SK-N-SH (cell line): ENCODE data around the gene RAMP2. TPM values are rescaled to one million over a fixed set of nuclear protein-coding genes. Genes with fewer than 3 reads are reported as not detected.

Experiments
- CTCF ChIA-PET: fragments of 300-600, 350-600 bp; formaldehyde crosslinking; extraction: SDS; loops from one replicate; lab custom pipeline; 2021; lab: Yijun Ruan, JAX
- POLR2A ChIA-PET: fragments of 350-600 bp; sonication (Branson Sonifier 250); formaldehyde crosslinking; extraction: SDS; loops from one replicate; lab custom pipeline; 2020; ENCODE audit warnings: antibody characterized with exemption, inconsistent platforms; lab: Yijun Ruan, JAX
- DNase-seq: peaks from one replicate; pipeline ENCODE4 v3.0.0; 2012
- H2AFZ ChIP-seq: fragments of 200-600 bp; sonication (generic); 2 replicates; pipeline ENCODE4 v1.8.1; 2016; ENCODE audit warnings: antibody characterized with exemption, mild to moderate bottlenecking, low read depth
- H3F3A ChIP-seq: fragments of 200-600 bp; sonication (generic); replicated peaks from 2 replicates; pipeline ENCODE3; 2016; ENCODE audit warnings: antibody characterized with exemption, mild to moderate bottlenecking; ENCODE audit not compliant: insufficient read depth
- H3K27ac ChIP-seq, 2 experiments: fragments of 200-500 bp in 1 of 2; fragments of 200-600 bp in 1 of 2; sonication (Bioruptor generic) in 1 of 2; sonication (generic), shearing (Covaris generic) in 1 of 2; 2 replicates each; pipeline versions ENCODE4 v1.5.1 to v1.6.1; 2014 to 2016; ENCODE audit warnings: low read depth in 2 of 2, inconsistent platforms in 1 of 2, low read length in 1 of 2, mild to moderate bottlenecking in 1 of 2, mixed read lengths in 1 of 2
- H3K27me3 ChIP-seq: fragments of 200-600 bp; sonication (generic), shearing (Covaris generic); 2 replicates; pipeline ENCODE4 v1.6.1; 2016; ENCODE audit warnings: mixed run types; ENCODE audit not compliant: insufficient read depth
- H3K36me3 ChIP-seq, 2 experiments: fragments of 200-500 bp in 1 of 2; fragments of 200-600 bp in 1 of 2; sonication (Bioruptor generic) in 1 of 2; sonication (generic) in 1 of 2; replicated peaks in 1 of 2; 2 replicates each; pipeline versions ENCODE3 to v1.5.1; 2014 to 2016; ENCODE audit warnings: low read length in 1 of 2, mild to moderate bottlenecking in 1 of 2; ENCODE audit not compliant: insufficient read depth in 2 of 2, control insufficient read depth in 1 of 2
- H3K4me1 ChIP-seq, 2 experiments: fragments of 200-500 bp in 1 of 2; fragments of 200-600 bp in 1 of 2; sonication (Bioruptor generic) in 1 of 2; sonication (generic), shearing (Covaris generic) in 1 of 2; 2 replicates each; pipeline versions ENCODE4 v1.5.1 to v1.6.1; 2014 to 2016; ENCODE audit warnings: low read depth in 1 of 2, low read length in 1 of 2, mixed run types in 1 of 2; ENCODE audit not compliant: insufficient read depth in 2 of 2, control insufficient read depth in 1 of 2
- H3K4me2 ChIP-seq: fragments of 200-600 bp; sonication (generic), shearing (Covaris generic); 2 replicates; pipeline ENCODE4 v1.6.1; 2017; ENCODE audit warnings: mixed run types
- H3K4me3 ChIP-seq, 2 experiments: fragments of 200-500 bp in 1 of 2; fragments of 200-600 bp in 1 of 2; sonication (Bioruptor generic) in 1 of 2; sonication (generic), shearing (Covaris generic) in 1 of 2; 2 replicates each; pipeline versions ENCODE4 v1.5.1 to v1.8.1; 2014 to 2016; ENCODE audit warnings: low read depth in 2 of 2, inconsistent platforms in 1 of 2, low read length in 1 of 2, mild to moderate bottlenecking in 1 of 2, mixed read lengths in 1 of 2, moderate library complexity in 1 of 2
- H3K79me2 ChIP-seq: fragments of 200-600 bp; sonication (generic); 2 replicates; pipeline ENCODE4 v1.8.1; 2017; ENCODE audit warnings: mild to moderate bottlenecking; ENCODE audit not compliant: insufficient read depth
- H3K9ac ChIP-seq: fragments of 200-600 bp; sonication (generic); 2 replicates; pipeline ENCODE4 v1.6.1; 2017; ENCODE audit warnings: mixed run types
- H3K9me2 ChIP-seq: fragments of 200-600 bp; sonication (generic); 2 replicates; pipeline ENCODE4 v1.6.1; 2017; ENCODE audit warnings: mixed run types
- H3K9me3 ChIP-seq: fragments of 200-600 bp; sonication (generic); 2 replicates; pipeline ENCODE4 v1.6.1; 2017; ENCODE audit warnings: mixed run types, mild to moderate bottlenecking, moderate library complexity
- H4K20me1 ChIP-seq: fragments of 200-600 bp; sonication (generic); 2 replicates; pipeline ENCODE4 v1.6.1; 2017; ENCODE audit warnings: mild to moderate bottlenecking, mixed run types; ENCODE audit not compliant: insufficient read depth
- JUND ChIP-seq: IDR thresholded peaks from 2 replicates; pipeline ENCODE4 v1.4.0; 2012
- NFIC ChIP-seq: IDR thresholded peaks from 2 replicates; pipeline ENCODE4 v1.4.0; 2012; ENCODE audit warnings: borderline replicate concordance
- RAD21 ChIP-seq: IDR thresholded peaks from 2 replicates; pipeline ENCODE4 v1.6.1; 2012; ENCODE audit warnings: mild to moderate bottlenecking, low read length
- SMC3 ChIP-seq: IDR thresholded peaks from 2 replicates; pipeline ENCODE4 v1.6.1; 2012; ENCODE audit warnings: low read depth, low read length, improper control_type of control experiment
- WGBS: methylation state at CpG from one replicate; pipeline ENCODE4 v1.1.6; 2017; ENCODE audit warnings: low lambda C conversion rate; 5-methylcytosine and 5-hydroxymethylcytosine counted together
- polyA plus RNA-seq, 3 experiments: library from polyadenylated mRNA; depleted of rRNA; stranded (reverse); fragments of >200 nt; gene quantifications; 2 replicates each; pipeline ENCODE4 v1.2.3, GENCODE V29; 2012
- TF ChIP-seq, protein P1 (sequence below): IDR thresholded peaks from 2 replicates; pipeline ENCODE4 v1.4.0; 2012; ENCODE audit warnings: low read depth
- TF ChIP-seq, protein P2 (sequence below): IDR thresholded peaks from 2 replicates; pipeline ENCODE4 v1.6.1; 2012; ENCODE audit warnings: mild to moderate bottlenecking, low read depth, low read length, moderate library complexity
- TF ChIP-seq, protein P3 (sequence below): fragments of 200-600 bp; sonication (generic); IDR thresholded peaks from 2 replicates; pipeline ENCODE4 v1.6.1; 2017; ENCODE audit warnings: antibody characterized with exemption, mild to moderate bottlenecking, moderate library complexity
- TF ChIP-seq, protein P4 (sequence below): IDR thresholded peaks from 2 replicates; pipeline ENCODE4 v1.4.0; 2012; ENCODE audit warnings: low read depth, borderline replicate concordance

The RAMP2 gene, protein sequence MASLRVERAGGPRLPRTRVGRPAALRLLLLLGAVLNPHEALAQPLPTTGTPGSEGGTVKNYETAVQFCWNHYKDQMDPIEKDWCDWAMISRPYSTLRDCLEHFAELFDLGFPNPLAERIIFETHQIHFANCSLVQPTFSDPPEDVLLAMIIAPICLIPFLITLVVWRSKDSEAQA
- polyA plus RNA-seq (2012; rRNA removed), result 2.5 and 3.0 TPM in 2 replicates
- polyA plus RNA-seq (2012; cell fraction: cytosol; rRNA removed), result 2.3 and 2.9 TPM in 2 replicates
- 0.52 and 0.61 TPM in 2 replicates for polyA plus RNA-seq (2012; cell fraction: nucleus; rRNA removed)

DNA sequence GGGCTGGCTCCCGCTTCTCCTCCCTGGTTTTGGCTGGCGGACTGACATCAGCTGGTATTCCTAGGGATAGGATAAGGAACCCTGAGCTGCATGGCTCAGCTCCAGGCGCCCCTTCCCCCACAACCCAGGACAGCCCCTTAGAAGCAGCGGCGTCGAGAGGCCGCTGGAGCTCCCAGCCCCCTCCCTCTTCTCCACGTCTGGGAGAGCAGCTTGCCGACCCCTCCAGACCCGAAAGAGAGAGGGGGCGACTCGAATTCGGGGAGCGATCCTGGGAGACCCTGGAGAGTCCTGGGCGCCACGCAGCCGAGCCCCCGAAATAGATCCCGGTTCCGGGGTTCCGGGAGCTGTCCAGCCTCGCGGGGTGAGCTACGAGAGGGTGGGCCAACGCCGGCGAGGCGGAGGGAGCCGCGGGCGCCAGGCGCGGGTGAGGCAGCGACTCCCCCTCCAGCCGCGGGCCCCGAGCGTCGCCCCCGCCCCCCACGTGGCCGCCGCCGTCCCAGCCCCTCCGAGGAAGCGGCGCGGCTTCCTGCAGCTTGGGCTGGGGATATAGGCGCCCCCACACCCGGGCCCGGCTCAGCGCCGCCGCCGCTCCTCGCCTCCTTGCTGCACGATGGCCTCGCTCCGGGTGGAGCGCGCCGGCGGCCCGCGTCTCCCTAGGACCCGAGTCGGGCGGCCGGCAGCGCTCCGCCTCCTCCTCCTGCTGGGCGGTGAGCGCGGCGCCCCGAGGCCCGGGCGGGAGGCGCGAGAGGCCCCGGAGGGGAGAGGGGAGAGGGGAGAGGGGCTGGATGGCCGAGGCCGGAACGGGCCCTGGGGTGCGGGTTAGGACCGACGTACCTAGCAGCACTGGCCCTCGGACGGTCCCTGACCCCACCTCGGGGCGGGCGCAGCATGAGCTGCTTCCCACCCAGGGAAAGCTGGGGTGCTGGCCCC, at the start of gene RAMP2:
RAMP2 (plus strand) TSS at position 576 of the 930 bp plus-strand sequence; CDS start at position 611, 35 bp downstream.
- CTCF ChIA-PET, result interaction anchor here (0.6 to 4.6 kb wide), 13 partner anchors 9 to 183 kb away, joined by 3 to 53 read pairs (median 6); partner anchors contain the start of genes PSMC3IP and VPS25
- peaks cover 12% of the 10 kb centered on the region; the same call in 1 of the 2 replicates for H3K27me3 ChIP-seq
- H4K20me1 ChIP-seq, result no peaks in the 10 kb centered on the region
- H2AFZ ChIP-seq, result peak within 1 kb of the TSS; percentile 70; the same call in 1 of the 2 replicates
- H3K9me3 ChIP-seq, result no peaks in the 10 kb centered on the region
- peaks cover 5 to 16% of the 10 kb centered on the region in 2 experiments; a peak in 2 of 4 replicates for H3K4me1 ChIP-seq
- peaks cover 8% of the 10 kb centered on the region for H3F3A ChIP-seq
- no peaks in the 10 kb centered on the region for H3K9me2 ChIP-seq
- H3K36me3 ChIP-seq, result no peaks in the 10 kb centered on the region
- no peak within 1 kb of the TSS for H3K27ac ChIP-seq
- TF ChIP-seq JUND (no peak), NFIC (no peak)
- TF ChIP-seq, protein P1, sequence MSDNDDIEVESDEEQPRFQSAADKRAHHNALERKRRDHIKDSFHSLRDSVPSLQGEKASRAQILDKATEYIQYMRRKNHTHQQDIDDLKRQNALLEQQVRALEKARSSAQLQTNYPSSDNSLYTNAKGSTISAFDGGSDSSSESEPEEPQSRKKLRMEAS, result no peak
- TF ChIP-seq, protein P2, sequence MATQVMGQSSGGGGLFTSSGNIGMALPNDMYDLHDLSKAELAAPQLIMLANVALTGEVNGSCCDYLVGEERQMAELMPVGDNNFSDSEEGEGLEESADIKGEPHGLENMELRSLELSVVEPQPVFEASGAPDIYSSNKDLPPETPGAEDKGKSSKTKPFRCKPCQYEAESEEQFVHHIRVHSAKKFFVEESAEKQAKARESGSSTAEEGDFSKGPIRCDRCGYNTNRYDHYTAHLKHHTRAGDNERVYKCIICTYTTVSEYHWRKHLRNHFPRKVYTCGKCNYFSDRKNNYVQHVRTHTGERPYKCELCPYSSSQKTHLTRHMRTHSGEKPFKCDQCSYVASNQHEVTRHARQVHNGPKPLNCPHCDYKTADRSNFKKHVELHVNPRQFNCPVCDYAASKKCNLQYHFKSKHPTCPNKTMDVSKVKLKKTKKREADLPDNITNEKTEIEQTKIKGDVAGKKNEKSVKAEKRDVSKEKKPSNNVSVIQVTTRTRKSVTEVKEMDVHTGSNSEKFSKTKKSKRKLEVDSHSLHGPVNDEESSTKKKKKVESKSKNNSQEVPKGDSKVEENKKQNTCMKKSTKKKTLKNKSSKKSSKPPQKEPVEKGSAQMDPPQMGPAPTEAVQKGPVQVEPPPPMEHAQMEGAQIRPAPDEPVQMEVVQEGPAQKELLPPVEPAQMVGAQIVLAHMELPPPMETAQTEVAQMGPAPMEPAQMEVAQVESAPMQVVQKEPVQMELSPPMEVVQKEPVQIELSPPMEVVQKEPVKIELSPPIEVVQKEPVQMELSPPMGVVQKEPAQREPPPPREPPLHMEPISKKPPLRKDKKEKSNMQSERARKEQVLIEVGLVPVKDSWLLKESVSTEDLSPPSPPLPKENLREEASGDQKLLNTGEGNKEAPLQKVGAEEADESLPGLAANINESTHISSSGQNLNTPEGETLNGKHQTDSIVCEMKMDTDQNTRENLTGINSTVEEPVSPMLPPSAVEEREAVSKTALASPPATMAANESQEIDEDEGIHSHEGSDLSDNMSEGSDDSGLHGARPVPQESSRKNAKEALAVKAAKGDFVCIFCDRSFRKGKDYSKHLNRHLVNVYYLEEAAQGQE, result peak; percentile 89
- WGBS, result 35% methylated on average over 17 of the region's 92 CpGs
- no peaks in the 10 kb centered on the region for H3K79me2 ChIP-seq
- POLR2A ChIA-PET, result interaction anchor here (0.9 to 2.5 kb wide), 4 partner anchors 11 to 36 kb away, joined by 3 to 17 read pairs (median 4); partner anchors contain the start of gene VPS25
- peak within 1 kb of the TSS; percentile 59 for H3K4me2 ChIP-seq
- no peak within 1 kb of the TSS for H3K9ac ChIP-seq
- H3K4me3 ChIP-seq, result peak within 1 kb of the TSS; percentile 39 to 43; a peak in 3 of 4 replicates
- DNase-seq, result peak; percentile 84

DNA sequence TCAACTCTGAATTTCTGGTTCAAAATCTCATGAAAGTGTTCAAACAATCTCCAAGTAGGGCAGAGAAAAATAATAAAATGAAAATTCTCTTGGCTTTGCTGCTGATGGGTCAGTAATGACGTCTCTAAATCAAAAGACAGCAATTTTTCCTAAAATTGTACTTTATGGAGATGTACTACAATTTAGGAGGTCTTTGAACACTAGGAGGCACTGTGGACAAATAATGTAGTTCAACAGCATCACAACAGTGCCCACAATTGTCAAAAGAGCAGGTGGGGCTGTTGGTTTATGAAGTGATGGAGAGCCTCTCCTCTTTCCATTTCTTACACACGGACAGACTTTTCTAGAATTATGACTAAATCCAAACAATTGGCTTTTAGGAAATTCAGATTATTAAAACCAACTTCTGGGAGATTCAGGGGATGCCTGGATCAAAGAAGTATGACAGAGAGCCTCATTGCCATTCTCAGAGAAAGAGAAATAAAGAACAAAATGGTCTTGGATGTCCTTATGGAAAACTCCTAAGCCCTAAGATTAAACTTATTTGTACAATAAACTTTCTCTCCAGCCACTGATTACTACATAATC, 39.9 kb upstream of the RAMP2 start:
- Histone ChIP-seq H3K4me3 (no peak overlapping the region; a peak in 1 of 4 replicates), H3K27ac (no peak overlapping the region), H3K4me1 (no peaks in the 10 kb centered on the region), H3K9me2 (no peaks in the 10 kb centered on the region), H3F3A (peaks cover 7% of the 10 kb centered on the region), H4K20me1 (no peaks in the 10 kb centered on the region), H3K27me3 (no peaks in the 10 kb centered on the region), H3K9me3 (no peaks in the 10 kb centered on the region), H3K79me2 (no peaks in the 10 kb centered on the region), H3K4me2 (no peak overlapping the region), H3K36me3 (peaks cover 50 to 56% of the 10 kb centered on the region in 2 experiments), H3K9ac (no peak overlapping the region), H2AFZ (no peak overlapping the region)
- TF ChIP-seq, protein P3, sequence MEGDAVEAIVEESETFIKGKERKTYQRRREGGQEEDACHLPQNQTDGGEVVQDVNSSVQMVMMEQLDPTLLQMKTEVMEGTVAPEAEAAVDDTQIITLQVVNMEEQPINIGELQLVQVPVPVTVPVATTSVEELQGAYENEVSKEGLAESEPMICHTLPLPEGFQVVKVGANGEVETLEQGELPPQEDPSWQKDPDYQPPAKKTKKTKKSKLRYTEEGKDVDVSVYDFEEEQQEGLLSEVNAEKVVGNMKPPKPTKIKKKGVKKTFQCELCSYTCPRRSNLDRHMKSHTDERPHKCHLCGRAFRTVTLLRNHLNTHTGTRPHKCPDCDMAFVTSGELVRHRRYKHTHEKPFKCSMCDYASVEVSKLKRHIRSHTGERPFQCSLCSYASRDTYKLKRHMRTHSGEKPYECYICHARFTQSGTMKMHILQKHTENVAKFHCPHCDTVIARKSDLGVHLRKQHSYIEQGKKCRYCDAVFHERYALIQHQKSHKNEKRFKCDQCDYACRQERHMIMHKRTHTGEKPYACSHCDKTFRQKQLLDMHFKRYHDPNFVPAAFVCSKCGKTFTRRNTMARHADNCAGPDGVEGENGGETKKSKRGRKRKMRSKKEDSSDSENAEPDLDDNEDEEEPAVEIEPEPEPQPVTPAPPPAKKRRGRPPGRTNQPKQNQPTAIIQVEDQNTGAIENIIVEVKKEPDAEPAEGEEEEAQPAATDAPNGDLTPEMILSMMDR, result peak; percentile 81
- TF ChIP-seq SMC3 (peak; percentile 64), JUND (no peak), RAD21 (peak; percentile 83)
- TF ChIP-seq, protein P4, sequence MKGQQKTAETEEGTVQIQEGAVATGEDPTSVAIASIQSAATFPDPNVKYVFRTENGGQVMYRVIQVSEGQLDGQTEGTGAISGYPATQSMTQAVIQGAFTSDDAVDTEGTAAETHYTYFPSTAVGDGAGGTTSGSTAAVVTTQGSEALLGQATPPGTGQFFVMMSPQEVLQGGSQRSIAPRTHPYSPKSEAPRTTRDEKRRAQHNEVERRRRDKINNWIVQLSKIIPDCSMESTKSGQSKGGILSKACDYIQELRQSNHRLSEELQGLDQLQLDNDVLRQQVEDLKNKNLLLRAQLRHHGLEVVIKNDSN, result no peak
- WGBS, result 6% methylated on average over 2 of the region's 2 CpGs
- POLR2A ChIA-PET, result no interaction called here
- CTCF ChIA-PET, result interaction anchor here (0.7 to 6.2 kb wide), 6 partner anchors 14 to 143 kb away, joined by 3 to 53 read pairs (median 4); partner anchors contain the start of gene RAMP2
- peak; percentile 75 for DNase-seq
